Astrocyte (in vitro differentiated cells and primary cell): ENCODE measurements around the gene TGFB2. TPM values are rescaled to one million over a fixed set of nuclear protein-coding genes. Genes with fewer than 3 reads are reported as not detected.

Experiments used
- DNase-seq: peaks from one replicate; pipeline ENCODE4 v3.0.0-alpha.2; 2010; ENCODE audit warnings: low read depth
- FAIRE-seq: peaks from 2 replicates; lab custom pipeline; 2011; peaks lifted over from hg19 to GRCh38; lab: Jason Lieb, UNC
- H2AFZ ChIP-seq: 2 replicates; pipeline ENCODE4 v1.6.0; 2012; ENCODE audit warnings: low read depth, low read length, inconsistent platforms
- H3K27ac ChIP-seq: 2 replicates; pipeline ENCODE4 v1.5.1; 2011; ENCODE audit warnings: low read depth, low read length, inconsistent platforms
- H3K27me3 ChIP-seq: 2 replicates; pipeline ENCODE4 v1.6.0; 2011; ENCODE audit warnings: low read length, inconsistent platforms; ENCODE audit not compliant: insufficient read depth
- H3K36me3 ChIP-seq: 2 replicates; pipeline ENCODE4 v1.5.1; 2011; ENCODE audit warnings: low read length, inconsistent platforms; ENCODE audit not compliant: insufficient read depth
- H3K4me1 ChIP-seq: 2 replicates; pipeline ENCODE4 v1.5.1; 2011; ENCODE audit warnings: low read length, inconsistent platforms; ENCODE audit not compliant: insufficient read depth
- H3K4me2 ChIP-seq: 2 replicates; pipeline ENCODE4 v1.6.0; 2012; ENCODE audit warnings: low read length, inconsistent platforms
- H3K4me3 ChIP-seq: 2 replicates; pipeline ENCODE4 v1.5.1; 2011; ENCODE audit warnings: low read depth, mild to moderate bottlenecking, low read length, inconsistent platforms; ENCODE audit not compliant: insufficient read depth
- H3K79me2 ChIP-seq: 2 replicates; pipeline ENCODE4 v1.6.0; 2012; ENCODE audit warnings: mild to moderate bottlenecking, low read length, inconsistent platforms; ENCODE audit not compliant: insufficient read depth
- H3K9ac ChIP-seq: 2 replicates; pipeline ENCODE4 v1.6.0; 2012; ENCODE audit warnings: mild to moderate bottlenecking, low read length, inconsistent platforms
- H3K9me3 ChIP-seq: 2 replicates; pipeline ENCODE4 v1.5.1; 2012; ENCODE audit warnings: low read depth, mild to moderate bottlenecking, low read length, inconsistent platforms; ENCODE audit not compliant: insufficient read depth
- H4K20me1 ChIP-seq: 2 replicates; pipeline ENCODE4 v1.6.0; 2012; ENCODE audit warnings: low read length, inconsistent platforms; ENCODE audit not compliant: insufficient read depth
- H3K27ac Mint-ChIP-seq: one replicate; pipeline ENCODE4 v1.8.0; 2021; ENCODE audit warnings: mild to moderate bottlenecking, mixed read lengths; ENCODE audit not compliant: unreplicated experiment
- H3K27me3 Mint-ChIP-seq: one replicate; pipeline ENCODE4 v1.8.0; 2021; ENCODE audit warnings: low read depth, mixed read lengths; ENCODE audit not compliant: unreplicated experiment
- H3K36me3 Mint-ChIP-seq: one replicate; pipeline ENCODE4 v1.8.0; 2021; ENCODE audit warnings: low read depth, mixed read lengths; ENCODE audit not compliant: unreplicated experiment
- H3K4me1 Mint-ChIP-seq: one replicate; pipeline ENCODE4 v1.8.0; 2021; ENCODE audit warnings: low read depth, mixed read lengths; ENCODE audit not compliant: unreplicated experiment
- H3K4me3 Mint-ChIP-seq: one replicate; pipeline ENCODE4 v1.8.0; 2021; ENCODE audit warnings: mild to moderate bottlenecking, moderate library complexity, mixed read lengths; ENCODE audit not compliant: unreplicated experiment
- H3K9me3 Mint-ChIP-seq: one replicate; pipeline ENCODE4 v1.8.0; 2021; ENCODE audit warnings: mild to moderate bottlenecking, mixed read lengths; ENCODE audit not compliant: unreplicated experiment
- EZH2 ChIP-seq: IDR thresholded peaks from 2 replicates; pipeline ENCODE4 v1.6.1; 2012; ENCODE audit warnings: mild to moderate bottlenecking, low read length, inconsistent platforms; ENCODE audit not compliant: insufficient read depth
- total RNA-seq: library from RNA; stranded (reverse); gene quantifications from 2 replicates; pipeline ENCODE4 v1.2.1, GENCODE V29; 2021
- TF ChIP-seq, protein P1 (sequence below): IDR thresholded peaks from 2 replicates; pipeline ENCODE4 v1.5.1; 2011; ENCODE audit warnings: low read depth, mild to moderate bottlenecking, inconsistent platforms, low read length, moderate library complexity; ENCODE audit not compliant: insufficient read depth

Gene TGFB2
- total RNA-seq, 1 donor from 2014 or later: 330 TPM

GRCh38 chr1:218443255-218443654, 98.1 kb downstream of the TGFB2 start:
- H3K4me2 ChIP-seq: no peak overlapping the region
- H2AFZ ChIP-seq: no peak overlapping the region
- no peak for DNase-seq
- Mint-ChIP-seq H3K4me1 (peaks cover 6% of the 10 kb centered on the region), H3K4me3 (no peak overlapping the region), H3K27me3 (no peaks in the 10 kb centered on the region), H3K36me3 (peaks cover 14% of the 10 kb centered on the region), H3K27ac (peak overlapping the region; percentile 37), H3K9me3 (peaks cover 2% of the 10 kb centered on the region)
- no peaks in the 10 kb centered on the region for H3K27me3 ChIP-seq
- no peak overlapping the region for H3K27ac ChIP-seq
- H3K36me3 ChIP-seq: peaks cover 23% of the 10 kb centered on the region
- no peaks in the 10 kb centered on the region for H4K20me1 ChIP-seq
- H3K79me2 ChIP-seq: no peaks in the 10 kb centered on the region
- TF ChIP-seq, protein P1, sequence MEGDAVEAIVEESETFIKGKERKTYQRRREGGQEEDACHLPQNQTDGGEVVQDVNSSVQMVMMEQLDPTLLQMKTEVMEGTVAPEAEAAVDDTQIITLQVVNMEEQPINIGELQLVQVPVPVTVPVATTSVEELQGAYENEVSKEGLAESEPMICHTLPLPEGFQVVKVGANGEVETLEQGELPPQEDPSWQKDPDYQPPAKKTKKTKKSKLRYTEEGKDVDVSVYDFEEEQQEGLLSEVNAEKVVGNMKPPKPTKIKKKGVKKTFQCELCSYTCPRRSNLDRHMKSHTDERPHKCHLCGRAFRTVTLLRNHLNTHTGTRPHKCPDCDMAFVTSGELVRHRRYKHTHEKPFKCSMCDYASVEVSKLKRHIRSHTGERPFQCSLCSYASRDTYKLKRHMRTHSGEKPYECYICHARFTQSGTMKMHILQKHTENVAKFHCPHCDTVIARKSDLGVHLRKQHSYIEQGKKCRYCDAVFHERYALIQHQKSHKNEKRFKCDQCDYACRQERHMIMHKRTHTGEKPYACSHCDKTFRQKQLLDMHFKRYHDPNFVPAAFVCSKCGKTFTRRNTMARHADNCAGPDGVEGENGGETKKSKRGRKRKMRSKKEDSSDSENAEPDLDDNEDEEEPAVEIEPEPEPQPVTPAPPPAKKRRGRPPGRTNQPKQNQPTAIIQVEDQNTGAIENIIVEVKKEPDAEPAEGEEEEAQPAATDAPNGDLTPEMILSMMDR: no peak
- no peak for TF ChIP-seq EZH2
- H3K4me3 ChIP-seq: no peak overlapping the region
- H3K9ac ChIP-seq: no peak overlapping the region
- no peaks in the 10 kb centered on the region for H3K9me3 ChIP-seq
- no peak for FAIRE-seq
- H3K4me1 ChIP-seq: no peaks in the 10 kb centered on the region

DNA sequence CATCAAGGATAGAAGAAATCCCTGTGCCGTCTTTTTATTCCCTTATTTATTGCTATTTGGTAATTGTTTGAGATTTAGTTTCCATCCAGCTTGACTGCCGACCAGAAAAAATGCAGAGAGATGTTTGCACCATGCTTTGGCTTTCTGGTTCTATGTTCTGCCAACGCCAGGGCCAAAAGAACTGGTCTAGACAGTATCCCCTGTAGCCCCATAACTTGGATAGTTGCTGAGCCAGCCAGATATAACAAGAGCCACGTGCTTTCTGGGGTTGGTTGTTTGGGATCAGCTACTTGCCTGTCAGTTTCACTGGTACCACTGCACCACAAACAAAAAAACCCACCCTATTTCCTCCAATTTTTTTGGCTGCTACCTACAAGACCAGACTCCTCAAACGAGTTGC, 99.0 kb downstream of the TGFB2 start:
- no peak for DNase-seq
- FAIRE-seq: no peak
- Histone ChIP-seq H3K9ac (no peak overlapping the region), H3K27ac (no peak overlapping the region), H3K27me3 (no peaks in the 10 kb centered on the region), H3K4me3 (no peak overlapping the region), H3K9me3 (no peaks in the 10 kb centered on the region), H4K20me1 (no peaks in the 10 kb centered on the region), H3K79me2 (no peaks in the 10 kb centered on the region), H3K4me2 (no peak overlapping the region), H2AFZ (no peak overlapping the region), H3K36me3 (peaks cover 23% of the 10 kb centered on the region), H3K4me1 (no peaks in the 10 kb centered on the region)
- Mint-ChIP-seq H3K27me3 (no peaks in the 10 kb centered on the region), H3K27ac (peak overlapping the region; percentile 44), H3K4me3 (no peak overlapping the region), H3K4me1 (peaks cover 6% of the 10 kb centered on the region), H3K9me3 (peaks cover 6% of the 10 kb centered on the region), H3K36me3 (peaks cover 16% of the 10 kb centered on the region)
- TF ChIP-seq, protein P1: no peak
- no peak for TF ChIP-seq EZH2

- no peak overlapping the region for H3K4me3 Mint-ChIP-seq
- peaks cover 23% of the 10 kb centered on the region for H3K36me3 ChIP-seq
- no peak overlapping the region for H3K4me2 ChIP-seq
- no peak overlapping the region for H3K27ac ChIP-seq
- H3K4me1 ChIP-seq: no peaks in the 10 kb centered on the region
- H3K4me1 Mint-ChIP-seq: peaks cover 4% of the 10 kb centered on the region
- H4K20me1 ChIP-seq: no peaks in the 10 kb centered on the region
- FAIRE-seq (no peak), DNase-seq (no peak)
- H3K27me3 ChIP-seq: no peaks in the 10 kb centered on the region
- H3K36me3 Mint-ChIP-seq: peaks cover 15% of the 10 kb centered on the region
- TF ChIP-seq, protein P1: no peak
- no peak for TF ChIP-seq EZH2
- H3K9me3 ChIP-seq: no peaks in the 10 kb centered on the region
- no peak overlapping the region for H3K4me3 ChIP-seq
- H3K27me3 Mint-ChIP-seq: no peaks in the 10 kb centered on the region
- H3K27ac Mint-ChIP-seq: peak overlapping the region; percentile 44
- H3K79me2 ChIP-seq: no peaks in the 10 kb centered on the region
- peaks cover 6% of the 10 kb centered on the region for H3K9me3 Mint-ChIP-seq
- no peak overlapping the region for H2AFZ ChIP-seq
- H3K9ac ChIP-seq: no peak overlapping the region
Measured at GRCh38 chr1:218444588-218444987, 99.5 kb downstream of the TGFB2 start.
